Tibial nerve (tissue), 4 donors: Measurements from ENCODE around the gene CLMN. TPM values are rescaled to one million over a fixed set of nuclear protein-coding genes. Genes with fewer than 3 reads are reported as not detected.
A peak's percentile ranks its signal among the peaks of the same experiment; 100 is the strongest.

Source experiments
- DNase-seq, 2 donors: peaks; one replicate each; pipeline ENCODE4 v3.0.0-alpha.2; 2019; ENCODE audit warnings: low spot score in 2 of 2
- H3K27ac ChIP-seq, 4 donors: fragments of 200-600 bp; sonication (generic) in 3 of 4; one replicate each; pipeline ENCODE4 v1.5.1; 2017 to 2019; ENCODE audit warnings: mild to moderate bottlenecking in 1 of 4
- H3K27me3 ChIP-seq, 2 donors: fragments of 200-600 bp; sonication (generic) in 1 of 2; one replicate each; pipeline versions ENCODE4 v1.5.1 to v1.6.0; 2017 to 2019
- H3K36me3 ChIP-seq, 3 donors: fragments of 200-600 bp; sonication (generic); one replicate each; pipeline ENCODE4 v1.5.1; 2018 to 2019
- H3K4me1 ChIP-seq, 4 donors: fragments of 200-600 bp; sonication (generic) in 3 of 4; one replicate each; pipeline ENCODE4 v1.5.1; 2017 to 2019
- H3K4me3 ChIP-seq, 4 donors: fragments of 200-600 bp; sonication (generic) in 3 of 4; one replicate each; pipeline ENCODE4 v1.5.1; 2017 to 2019; ENCODE audit warnings: mild to moderate bottlenecking in 1 of 4, moderate library complexity in 1 of 4
- H3K9me3 ChIP-seq, 4 donors: fragments of 200-600 bp; sonication (generic) in 3 of 4; one replicate each; pipeline ENCODE4 v1.5.1; 2017 to 2019
- CTCF ChIP-seq, 5 experiments: fragments of 200-600 bp in 3 of 5; fragments of 450-650 bp in 2 of 5; sonication (generic) in 3 of 5; IDR thresholded peaks; one replicate each; pipeline ENCODE4 v1.5.1; 2016 to 2019; ENCODE audit warnings: antibody characterized with exemption in 5 of 5, mild to moderate bottlenecking in 3 of 5, moderate library complexity in 2 of 5
- EP300 ChIP-seq, 2 donors: sonication (generic); formaldehyde crosslinking; IDR thresholded peaks; one replicate each; pipeline ENCODE4 v1.6.1; 2017; ENCODE audit warnings: antibody characterized with exemption in 2 of 2, mild to moderate bottlenecking in 1 of 2
- POLR2A ChIP-seq, 2 donors: fragments of 450-650 bp; IDR thresholded peaks; one replicate each; pipeline ENCODE4 v1.6.1; 2017; ENCODE audit warnings: antibody characterized with exemption in 2 of 2, mild to moderate bottlenecking in 2 of 2, moderate library complexity in 2 of 2
- WGBS, 2 donors: methylation state at CpG; one replicate each; pipeline ENCODE4 v1.1.5; 2018; 5-methylcytosine and 5-hydroxymethylcytosine counted together
- total RNA-seq, 4 donors: library from RNA; depleted of rRNA; stranded (reverse); fragments of >200 nt; gene quantifications; one replicate each; pipeline ENCODE4 v1.1.0, GENCODE V29; 2016

The CLMN gene
- total RNA-seq, 4 donors from 2014 or later = 31.2 to 49.8 (median 40.9) TPM

DNA sequence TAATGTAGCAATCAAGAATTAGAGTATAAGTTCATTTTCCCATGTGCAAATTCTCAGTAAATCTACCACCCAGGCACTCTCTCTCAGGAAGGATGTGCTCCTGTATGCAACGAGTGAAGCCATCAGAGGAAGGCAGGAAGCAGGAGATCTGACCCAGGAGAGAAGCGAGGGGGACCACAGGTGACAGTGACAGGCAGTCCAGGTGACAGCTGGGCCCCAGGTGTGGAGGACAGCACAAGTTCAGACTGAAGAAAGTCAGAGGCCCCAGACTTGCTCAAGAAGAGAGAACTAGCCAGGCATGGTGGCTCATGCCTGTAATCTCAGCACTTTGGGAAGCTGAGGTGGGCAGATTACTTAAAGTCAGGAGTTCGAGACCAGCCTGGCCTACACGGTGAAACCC lies 13.8 kb downstream of the CLMN start:
- no peak overlapping the region for H3K27ac ChIP-seq
- no peak for DNase-seq
- H3K4me1 ChIP-seq = peaks cover 0 to 51% (median 42%) of the 10 kb centered on the region in 4 donors
- TF ChIP-seq EP300 (IDR thresholded peaks at IDR 0.05) = no peak
- WGBS, 2 donors = 77 to 84% methylated on average over 4 of the region's 4 CpGs
- no peak overlapping the region for H3K4me3 ChIP-seq
- peaks cover 0 to 3% (median 0%) of the 10 kb centered on the region in 3 donors for H3K36me3 ChIP-seq
- H3K9me3 ChIP-seq = no peaks in the 10 kb centered on the region
- no peaks in the 10 kb centered on the region for H3K27me3 ChIP-seq

DNA sequence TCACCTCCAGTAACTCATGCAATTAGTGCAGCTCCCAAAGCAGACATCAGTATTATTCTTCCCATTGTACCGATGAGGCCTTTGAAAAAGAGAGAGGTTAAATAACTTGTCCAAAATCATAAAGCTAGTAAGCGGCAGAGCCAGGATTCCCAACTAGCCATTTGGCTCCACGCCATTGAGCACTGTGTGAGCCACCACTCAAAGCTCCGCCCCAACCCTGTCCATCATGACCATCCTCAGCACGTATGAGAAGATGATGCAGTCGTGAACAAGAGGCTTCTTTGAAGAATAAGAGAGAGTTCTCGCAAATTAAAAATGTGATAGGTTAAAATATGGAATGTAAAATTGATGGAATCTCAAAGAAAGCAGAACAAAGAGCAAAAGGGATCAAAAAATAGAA lies 14.6 kb downstream of the CLMN start:
- Histone ChIP-seq H3K4me3 (no peak overlapping the region), H3K9me3 (no peaks in the 10 kb centered on the region), H3K4me1 (peaks cover 0 to 54% (median 42%) of the 10 kb centered on the region in 4 donors), H3K27ac (peak overlapping the region in 1 of 4 donors; percentile 11), H3K36me3 (peaks cover 0 to 3% (median 0%) of the 10 kb centered on the region in 3 donors), H3K27me3 (no peaks in the 10 kb centered on the region)
- 61 to 66% methylated on average over 7 of the region's 7 CpGs for WGBS, 2 donors
- TF ChIP-seq EP300 (IDR thresholded peaks at IDR 0.05) = no peak
- TF ChIP-seq POLR2A (IDR thresholded peaks at IDR 0.05) = no peak
- TF ChIP-seq CTCF (IDR thresholded peaks at IDR 0.05) = no peak
- no peak for DNase-seq

DNA sequence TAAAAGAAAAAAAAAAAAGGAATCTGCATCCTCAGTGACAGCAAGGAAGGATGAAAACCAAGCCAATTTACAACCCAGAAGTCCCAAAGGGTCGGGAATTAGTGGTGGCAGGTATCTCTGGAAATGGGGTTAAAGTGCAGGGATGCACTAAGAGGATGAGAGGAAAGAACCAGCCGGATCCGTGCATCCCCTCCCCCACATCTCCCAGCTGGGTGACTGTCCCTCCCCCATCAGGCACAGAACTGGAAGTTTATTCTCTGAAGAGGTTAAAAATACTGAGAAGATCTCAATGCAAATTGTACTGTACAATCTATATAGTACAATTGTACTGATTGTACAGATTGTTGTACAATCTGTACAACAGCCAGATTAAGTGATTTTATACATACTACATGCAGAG lies 15.4 kb downstream of the CLMN start:
- Histone ChIP-seq H3K36me3 (no peaks in the 10 kb centered on the region), H3K4me1 (peaks cover 0 to 60% (median 41%) of the 10 kb centered on the region in 4 donors), H3K27me3 (no peaks in the 10 kb centered on the region), H3K4me3 (no peak overlapping the region), H3K27ac (no peak overlapping the region), H3K9me3 (no peaks in the 10 kb centered on the region)
- WGBS, 2 donors = 52% methylated on average over 3 of the region's 3 CpGs
- no peak for DNase-seq
- no peak for TF ChIP-seq POLR2A (IDR thresholded peaks at IDR 0.05)
- TF ChIP-seq CTCF (IDR thresholded peaks at IDR 0.05) = no peak
- TF ChIP-seq EP300 (IDR thresholded peaks at IDR 0.05) = no peak

- H3K27ac ChIP-seq = peak overlapping the region in 1 of 4 donors; percentile 9
- no peaks in the 10 kb centered on the region for H3K36me3 ChIP-seq
- no peak for DNase-seq
- no peaks in the 10 kb centered on the region for H3K27me3 ChIP-seq
- WGBS, 2 donors = 76 to 78% methylated on average over 4 of the region's 4 CpGs
- H3K4me1 ChIP-seq = peaks cover 0 to 58% (median 38%) of the 10 kb centered on the region in 4 donors
- no peak for TF ChIP-seq POLR2A (IDR thresholded peaks at IDR 0.05)
- TF ChIP-seq EP300 (IDR thresholded peaks at IDR 0.05) = no peak
- TF ChIP-seq CTCF (IDR thresholded peaks at IDR 0.05) = no peak
- no peaks in the 10 kb centered on the region for H3K9me3 ChIP-seq
- H3K4me3 ChIP-seq = no peak overlapping the region
Observed at GRCh38 chr14:95303552-95303951, 16.2 kb downstream of the CLMN start.

DNA sequence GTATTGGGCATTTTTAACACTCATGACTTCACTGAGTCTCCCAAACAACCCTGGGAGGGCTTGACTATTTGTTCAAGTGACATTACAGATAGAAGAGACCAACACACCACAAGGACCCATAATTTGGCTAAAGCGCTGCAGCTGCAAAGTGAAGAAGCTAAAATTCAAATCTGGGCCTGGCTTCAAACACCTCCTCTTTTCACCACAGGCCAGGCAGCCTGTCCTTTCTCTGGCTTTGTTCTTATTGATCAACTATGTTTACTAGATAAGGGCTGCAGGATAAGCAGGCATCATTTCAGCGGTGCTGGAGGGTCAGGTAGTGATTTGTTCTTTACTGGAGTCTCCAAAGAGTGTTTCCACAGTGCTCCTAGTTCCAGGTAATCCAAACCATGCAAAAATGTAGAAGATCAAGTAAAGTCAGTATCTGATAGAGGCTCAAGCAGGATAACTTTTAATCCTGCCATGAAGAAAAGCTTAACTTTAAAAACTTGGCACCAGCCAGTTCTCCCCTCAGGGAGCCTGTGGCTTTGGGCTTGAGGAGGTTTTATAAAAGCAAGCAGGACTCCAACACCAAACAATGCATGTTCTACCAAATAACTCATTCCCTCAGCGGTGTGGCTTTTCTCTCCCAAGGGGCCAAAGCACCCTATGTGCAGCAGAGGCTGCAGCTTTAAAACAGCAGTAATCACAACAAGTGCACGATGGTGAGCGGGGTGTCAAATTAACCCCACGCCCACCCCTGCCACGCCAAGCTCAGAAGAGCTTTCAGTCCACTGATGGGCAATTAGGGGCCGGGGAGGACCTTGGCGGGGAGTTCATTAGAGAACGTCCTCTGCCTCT lies 16.8 kb downstream of the CLMN start:
- H3K9me3 ChIP-seq = no peaks in the 10 kb centered on the region
- no peaks in the 10 kb centered on the region for H3K36me3 ChIP-seq
- H3K27ac ChIP-seq = peak overlapping the region in 1 of 4 donors; percentile 79
- H3K4me1 ChIP-seq = peaks cover 0 to 54% (median 42%) of the 10 kb centered on the region in 4 donors
- no peaks in the 10 kb centered on the region for H3K27me3 ChIP-seq
- no peak for DNase-seq
- H3K4me3 ChIP-seq = no peak overlapping the region
- WGBS, 2 donors = 62 to 74% methylated on average over 8 to 10 of the region's 10 CpGs
- TF ChIP-seq EP300 (IDR thresholded peaks at IDR 0.05) (no peak), POLR2A (IDR thresholded peaks at IDR 0.05) (no peak), CTCF (IDR thresholded peaks at IDR 0.05) (no peak)
